Activated CD8-positive, alpha-beta T cell treated with anti-CD3 and anti-CD28 coated beads, Interleukin-2, amount 10 ng/mL, durations not matched to agents 7 days and 5 days (primary cell): ENCODE measurements around the gene GREM2. TPM values are rescaled to one million over a fixed set of nuclear protein-coding genes. Genes with fewer than 3 reads are reported as not detected.

Experiments
- ATAC-seq: fragments of 150-1000 bp; cut with Tn5 transposase; one replicate; pipeline ENCODE4 v1.10.0; 2021; ENCODE audit warnings: moderate library complexity
- CTCF ChIA-PET: fragments of 350-600 bp; sonication (Branson Sonifier 250); formaldehyde crosslinking; loops from one replicate; lab custom pipeline; 2021; ENCODE audit warnings: antibody characterized with exemption; lab: Charles Lee
- POLR2A ChIA-PET: fragments of 350-600 bp; sonication (Branson Sonifier 250); formaldehyde crosslinking; loops from one replicate; lab custom pipeline; 2021; ENCODE audit warnings: antibody characterized with exemption; lab: Charles Lee
- DNase-seq: peaks from one replicate; pipeline ENCODE4 v3.0.0-alpha.2; 2020
- H3K27ac Mint-ChIP-seq: one replicate; pipeline ENCODE4 v1.8.0; 2021; ENCODE audit warnings: mild to moderate bottlenecking, mixed read lengths
- H3K27me3 Mint-ChIP-seq: one replicate; pipeline ENCODE4 v1.8.0; 2021; ENCODE audit warnings: low read depth, mixed read lengths
- H3K36me3 Mint-ChIP-seq: one replicate; pipeline ENCODE4 v1.8.0; 2021; ENCODE audit warnings: low read depth, mixed read lengths
- H3K4me1 Mint-ChIP-seq: one replicate; pipeline ENCODE4 v1.8.0; 2021; ENCODE audit warnings: low read depth, mixed read lengths
- H3K4me3 Mint-ChIP-seq: one replicate; pipeline ENCODE4 v1.8.0; 2021; ENCODE audit warnings: mild to moderate bottlenecking, mixed read lengths
- H3K9me3 Mint-ChIP-seq: one replicate; pipeline ENCODE4 v1.8.0; 2022; ENCODE audit warnings: mixed read lengths; ENCODE audit not compliant: insufficient read depth
- total RNA-seq, 2 experiments: library from RNA; stranded (reverse); gene quantifications; one replicate each; pipeline ENCODE4 v1.2.3, GENCODE V29; 2021

Gene GREM2
- total RNA-seq, 2 experiments from 2014 or later: not detected

DNA sequence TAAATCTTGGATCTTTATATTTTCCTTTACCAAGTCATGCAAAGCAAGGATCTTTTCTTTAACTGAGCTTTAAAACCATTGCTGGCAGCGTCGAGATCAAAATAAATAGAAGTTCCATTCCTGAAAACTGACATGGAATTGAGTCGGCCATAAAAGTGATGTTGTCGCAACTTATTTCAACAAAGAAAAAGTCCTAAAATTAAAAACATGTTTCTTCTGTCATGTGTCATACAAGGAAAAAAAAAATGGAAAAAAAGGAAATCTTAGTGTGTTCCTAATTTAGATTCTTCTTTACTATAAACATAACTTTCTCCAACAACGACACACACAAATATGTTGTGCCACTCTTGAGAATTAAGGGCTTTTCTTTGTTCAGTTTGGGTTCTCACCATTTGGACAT lies 34.9 kb downstream of the GREM2 start:
- no peak overlapping the region for H3K4me3 Mint-ChIP-seq
- POLR2A ChIA-PET: no interaction called here
- ATAC-seq: no peak
- peaks cover 9% of the 10 kb centered on the region for H3K4me1 Mint-ChIP-seq
- H3K36me3 Mint-ChIP-seq: no peaks in the 10 kb centered on the region
- CTCF ChIA-PET: no interaction called here
- no peak overlapping the region for H3K27ac Mint-ChIP-seq
- H3K27me3 Mint-ChIP-seq: peaks cover 5% of the 10 kb centered on the region
- DNase-seq: no peak
- H3K9me3 Mint-ChIP-seq: peaks cover 9% of the 10 kb centered on the region

DNA sequence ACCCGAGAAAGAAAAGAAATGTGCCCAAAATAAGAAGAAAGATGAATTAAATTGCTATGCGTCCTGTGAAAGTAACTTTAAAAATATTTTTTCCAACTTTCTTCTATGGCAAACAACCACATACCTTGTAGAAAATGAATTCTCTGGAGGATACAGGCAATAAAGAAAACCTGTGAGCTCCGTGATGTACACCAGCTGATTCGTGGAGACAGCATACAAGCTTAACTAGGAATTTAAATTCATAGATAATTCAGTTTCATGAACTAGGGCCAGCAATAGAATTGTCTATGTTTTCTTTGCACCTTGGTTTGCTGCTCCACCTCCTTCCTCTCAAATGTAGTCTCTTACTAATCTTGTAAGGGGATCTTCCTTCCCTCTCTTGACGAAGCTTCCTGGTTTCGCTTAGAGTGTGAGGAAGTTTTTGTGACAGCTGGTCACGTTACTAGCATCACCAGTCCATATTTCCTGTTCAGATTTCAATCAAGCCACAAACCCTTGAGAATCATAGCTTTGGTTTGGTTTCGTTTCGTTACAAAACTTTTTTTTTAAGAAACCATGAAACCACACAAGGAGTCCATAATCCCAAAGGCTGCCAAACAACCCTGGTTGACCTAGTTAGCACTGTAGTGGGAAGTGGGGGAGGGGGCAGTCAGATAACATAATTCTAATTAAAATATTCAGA lies 35.8 kb downstream of the GREM2 start:
- H3K4me1 Mint-ChIP-seq: peaks cover 9% of the 10 kb centered on the region
- H3K27ac Mint-ChIP-seq: peak overlapping the region; percentile 78
- DNase-seq: peak; percentile 28
- ATAC-seq: peak; percentile 82
- POLR2A ChIA-PET: no interaction called here
- no peaks in the 10 kb centered on the region for H3K36me3 Mint-ChIP-seq
- peak overlapping the region; percentile 50 for H3K4me3 Mint-ChIP-seq
- peaks cover 9% of the 10 kb centered on the region for H3K9me3 Mint-ChIP-seq
- CTCF ChIA-PET: interaction anchor here (0.7 kb wide), 1 partner anchor 23 kb away, joined by 3 read pairs; no protein-coding TSS in a partner anchor
- peaks cover 5% of the 10 kb centered on the region for H3K27me3 Mint-ChIP-seq

GRCh38 chr1:240572328-240572727 lies 39.6 kb downstream of the GREM2 start:
- H3K4me3 Mint-ChIP-seq: no peak overlapping the region
- POLR2A ChIA-PET: no interaction called here
- peaks cover 1% of the 10 kb centered on the region for H3K27me3 Mint-ChIP-seq
- peaks cover 9% of the 10 kb centered on the region for H3K9me3 Mint-ChIP-seq
- no peak overlapping the region for H3K27ac Mint-ChIP-seq
- DNase-seq (no peak), ATAC-seq (no peak)
- no peaks in the 10 kb centered on the region for H3K36me3 Mint-ChIP-seq
- peaks cover 9% of the 10 kb centered on the region for H3K4me1 Mint-ChIP-seq
- CTCF ChIA-PET: no interaction called here

- no peak overlapping the region for H3K4me3 Mint-ChIP-seq
- H3K27ac Mint-ChIP-seq: no peak overlapping the region
- no peak for DNase-seq
- no peak for ATAC-seq
- ChIA-PET POLR2A (no interaction called here), CTCF (no interaction called here)
- H3K36me3 Mint-ChIP-seq: no peaks in the 10 kb centered on the region
- no peaks in the 10 kb centered on the region for H3K27me3 Mint-ChIP-seq
- peaks cover 9% of the 10 kb centered on the region for H3K4me1 Mint-ChIP-seq
- H3K9me3 Mint-ChIP-seq: peaks cover 6% of the 10 kb centered on the region
Observed at GRCh38 chr1:240571782-240572181, 40.2 kb downstream of the GREM2 start.

DNA sequence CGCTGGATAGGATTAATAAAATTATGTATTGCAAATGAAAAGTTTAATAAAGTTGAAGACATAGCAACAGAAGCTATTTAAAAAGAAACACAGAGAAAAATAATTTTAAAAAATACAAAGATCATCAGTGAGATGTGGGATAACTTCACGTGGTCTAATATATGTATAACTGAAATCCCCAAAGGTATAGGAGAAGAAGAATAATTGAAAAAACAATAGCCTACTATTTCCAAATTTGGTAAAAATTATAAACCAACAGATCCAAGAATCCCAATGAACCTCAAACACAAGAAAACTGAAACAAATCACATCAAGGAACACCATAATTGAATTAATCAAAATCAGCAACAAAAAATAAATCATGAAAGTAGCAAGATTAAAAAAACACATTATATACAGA lies 44.9 kb downstream of the GREM2 start:
- Mint-ChIP-seq H3K27ac (no peak overlapping the region), H3K4me3 (no peak overlapping the region), H3K4me1 (no peaks in the 10 kb centered on the region), H3K27me3 (no peaks in the 10 kb centered on the region), H3K36me3 (no peaks in the 10 kb centered on the region), H3K9me3 (no peaks in the 10 kb centered on the region)
- POLR2A ChIA-PET: no interaction called here
- CTCF ChIA-PET: no interaction called here
- ATAC-seq (no peak), DNase-seq (no peak)

GRCh38 chr1:240562779-240563178 lies 49.2 kb downstream of the GREM2 start:
- ChIA-PET POLR2A (interaction anchor here (1.1 kb wide), 1 partner anchor 8 kb away, joined by 3 read pairs; no protein-coding TSS in a partner anchor), CTCF (no interaction called here)
- Mint-ChIP-seq H3K36me3 (no peaks in the 10 kb centered on the region), H3K4me3 (no peak overlapping the region), H3K27ac (no peak overlapping the region), H3K4me1 (no peaks in the 10 kb centered on the region), H3K9me3 (peaks cover 3% of the 10 kb centered on the region), H3K27me3 (no peaks in the 10 kb centered on the region)
- ATAC-seq (no peak), DNase-seq (no peak)

DNA sequence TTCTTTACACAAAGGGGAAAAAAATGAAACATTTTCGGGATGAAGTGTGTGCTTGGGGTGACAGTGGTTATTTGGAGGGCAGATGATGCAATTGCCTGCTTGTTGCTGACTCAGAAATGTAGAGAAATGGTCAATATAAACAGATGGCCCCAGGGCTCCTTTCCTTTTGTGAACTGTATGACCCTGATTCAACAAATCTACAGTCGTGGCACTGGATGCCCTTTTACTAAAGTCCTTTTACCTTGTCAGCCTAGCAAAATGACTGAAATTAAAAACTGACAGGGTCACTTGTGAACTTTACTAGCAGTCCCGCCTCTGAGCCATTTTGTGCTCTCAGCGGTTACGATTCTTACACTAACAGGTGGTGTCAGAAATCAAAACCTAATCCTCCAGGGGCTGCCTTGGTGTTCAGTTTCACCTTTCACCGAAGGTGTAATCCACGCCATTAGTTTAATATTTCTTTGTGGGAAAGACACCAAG lies 49.8 kb downstream of the GREM2 start:
- H3K9me3 Mint-ChIP-seq: peaks cover 7% of the 10 kb centered on the region

DNA sequence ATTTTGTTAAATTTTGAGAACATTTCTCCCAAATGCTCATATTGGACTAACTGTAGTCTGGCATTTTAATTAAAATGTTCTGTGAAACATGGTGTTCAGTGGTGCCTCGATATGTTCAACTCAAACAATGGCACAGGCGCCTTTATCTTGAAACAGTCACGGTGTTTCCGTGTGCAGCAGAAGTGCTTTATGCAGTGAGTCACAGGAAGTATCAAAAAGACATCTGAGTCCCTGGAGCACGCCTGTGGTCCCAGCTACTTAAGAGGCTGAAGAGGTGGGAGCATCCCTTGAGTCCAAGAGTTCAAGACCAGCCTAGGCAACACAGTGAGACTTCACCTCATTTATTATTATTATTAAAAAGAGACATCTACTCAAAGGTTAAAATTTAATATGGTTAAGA lies 52.2 kb downstream of the GREM2 start:
- no peak for ATAC-seq
- Mint-ChIP-seq H3K27me3 (no peaks in the 10 kb centered on the region), H3K4me1 (no peaks in the 10 kb centered on the region), H3K9me3 (peaks cover 7% of the 10 kb centered on the region), H3K36me3 (no peaks in the 10 kb centered on the region), H3K27ac (no peak overlapping the region), H3K4me3 (no peak overlapping the region)
- POLR2A ChIA-PET: no interaction called here
- CTCF ChIA-PET: no interaction called here
- no peak for DNase-seq

More for the DNA sequence above, 49.8 kb downstream of the GREM2 start:
- ATAC-seq (no peak), DNase-seq (no peak)
- Mint-ChIP-seq H3K27ac (no peak overlapping the region), H3K4me1 (no peaks in the 10 kb centered on the region), H3K4me3 (no peak overlapping the region), H3K36me3 (no peaks in the 10 kb centered on the region), H3K27me3 (no peaks in the 10 kb centered on the region)
- ChIA-PET CTCF (no interaction called here), POLR2A (no interaction called here)

- H3K27ac Mint-ChIP-seq: no peak overlapping the region
- H3K9me3 Mint-ChIP-seq: peaks cover 7% of the 10 kb centered on the region
- no peaks in the 10 kb centered on the region for H3K36me3 Mint-ChIP-seq
- no peaks in the 10 kb centered on the region for H3K27me3 Mint-ChIP-seq
- DNase-seq: no peak
- no peak overlapping the region for H3K4me3 Mint-ChIP-seq
- no peak for ATAC-seq
- ChIA-PET CTCF (no interaction called here), POLR2A (interaction anchor here (1.1 kb wide), 1 partner anchor 8 kb away, joined by 3 read pairs; no protein-coding TSS in a partner anchor)
- H3K4me1 Mint-ChIP-seq: no peaks in the 10 kb centered on the region
Observed at GRCh38 chr1:240555524-240555923, 56.4 kb downstream of the GREM2 start.

- ATAC-seq (no peak), DNase-seq (no peak)
- Mint-ChIP-seq H3K9me3 (peaks cover 7% of the 10 kb centered on the region), H3K4me1 (no peaks in the 10 kb centered on the region), H3K4me3 (no peak overlapping the region), H3K27ac (no peak overlapping the region), H3K27me3 (no peaks in the 10 kb centered on the region), H3K36me3 (no peaks in the 10 kb centered on the region)
- ChIA-PET POLR2A (no interaction called here), CTCF (no interaction called here)
Observed at GRCh38 chr1:240553351-240553750, 58.6 kb downstream of the GREM2 start.

- H3K36me3 Mint-ChIP-seq: no peaks in the 10 kb centered on the region
- no peaks in the 10 kb centered on the region for H3K27me3 Mint-ChIP-seq
- no peaks in the 10 kb centered on the region for H3K4me1 Mint-ChIP-seq
- H3K4me3 Mint-ChIP-seq: no peak overlapping the region
- ChIA-PET POLR2A (no interaction called here), CTCF (no interaction called here)
- H3K27ac Mint-ChIP-seq: no peak overlapping the region
- ATAC-seq (no peak), DNase-seq (no peak)
- peaks cover 9% of the 10 kb centered on the region for H3K9me3 Mint-ChIP-seq
Observed at GRCh38 chr1:240539769-240540414, 72.1 kb downstream of the GREM2 start.

- ChIA-PET CTCF (no interaction called here), POLR2A (no interaction called here)
- Mint-ChIP-seq H3K4me1 (no peaks in the 10 kb centered on the region), H3K9me3 (peaks cover 4% of the 10 kb centered on the region), H3K4me3 (no peak overlapping the region), H3K27ac (no peak overlapping the region), H3K36me3 (no peaks in the 10 kb centered on the region), H3K27me3 (no peaks in the 10 kb centered on the region)
- ATAC-seq (no peak), DNase-seq (no peak)
Observed at GRCh38 chr1:240538776-240539430, 73.1 kb downstream of the GREM2 start.
